GM12878 (cell line): Measurements from ENCODE around the gene RIPPLY3. TPM values are rescaled to one million over a fixed set of nuclear protein-coding genes. Genes with fewer than 3 reads are reported as not detected.

Experiments
- CEBPB ChIP-seq, 2 experiments: fragments of 150-350 bp in 1 of 2; IDR thresholded peaks; 2 replicates each; pipeline ENCODE4 v1.6.1; 2012 to 2014; ENCODE audit warnings: low read depth in 2 of 2, low read length in 2 of 2, borderline replicate concordance in 1 of 2, inconsistent platforms in 1 of 2
- EGR1 ChIP-seq, 2 experiments: IDR thresholded peaks; 1 replicate in 1 of 2; 2 replicates in 1 of 2; pipeline ENCODE4 v1.6.1; 2011 to 2012; ENCODE audit warnings: low read depth in 2 of 2, low read length in 2 of 2, borderline replicate concordance in 1 of 2, mild to moderate bottlenecking in 1 of 2, moderate library complexity in 1 of 2
- JUND ChIP-seq: IDR thresholded peaks from 2 replicates; pipeline ENCODE4 v1.6.1; 2012; ENCODE audit warnings: low read depth, mild to moderate bottlenecking, low read length, improper control_type of control experiment, moderate library complexity
- RBBP5 ChIP-seq: fragments of 200-600 bp; sonication (generic); conservative IDR thresholded peaks from 2 replicates; pipeline ENCODE4 v1.6.1; 2016
- polyA plus RNA-seq, 11 experiments: library from polyadenylated mRNA; depleted of rRNA in 4 of 11; unstranded in 6 of 11; stranded (reverse) in 5 of 11; fragments of >200 nt; fragmentation: Nextera tagmentation in 4 of 11; fragmentation: Illumina TruSeq in 1 of 11; extraction: Ambion mirVana in 4 of 11; extraction: Trizol in 1 of 11; gene quantifications; 1 replicate in 1 of 11; 2 replicates in 10 of 11; pipeline versions ENCODE4 v1.2.1 to v1.2.3, GENCODE V29; 2011 to 2016; ENCODE audit warnings: inconsistent platforms in 2 of 11, missing spikeins in 2 of 11, low read depth in 1 of 11
- total RNA-seq, 4 experiments: library from RNA; depleted of rRNA in 3 of 4; stranded (reverse); fragments of >200 nt in 3 of 4; fragmentation: Illumina TruSeq in 1 of 4; extraction: Trizol in 1 of 4; gene quantifications; 2 replicates each; pipeline versions ENCODE4 v1.2.1 to v1.2.3, GENCODE V29; 2013 to 2021
- TF ChIP-seq, protein P1 (sequence below): fragments of 450-650 bp; IDR thresholded peaks from 2 replicates; pipeline ENCODE4 v1.6.1; 2018; ENCODE audit warnings: mild to moderate bottlenecking, low read depth, moderate library complexity; ENCODE audit not compliant: partially characterized antibody
- TF ChIP-seq, protein P2 (sequence below): IDR thresholded peaks from 2 replicates; pipeline ENCODE4 v1.6.1; 2012; ENCODE audit warnings: mild to moderate bottlenecking, low read depth, low read length

The RIPPLY3 gene
- total and polyA plus RNA-seq, 10 of the 15 experiments (the other 5 are each of a cell fraction or from before 2014, with no cell fraction given), result not detected

DNA sequence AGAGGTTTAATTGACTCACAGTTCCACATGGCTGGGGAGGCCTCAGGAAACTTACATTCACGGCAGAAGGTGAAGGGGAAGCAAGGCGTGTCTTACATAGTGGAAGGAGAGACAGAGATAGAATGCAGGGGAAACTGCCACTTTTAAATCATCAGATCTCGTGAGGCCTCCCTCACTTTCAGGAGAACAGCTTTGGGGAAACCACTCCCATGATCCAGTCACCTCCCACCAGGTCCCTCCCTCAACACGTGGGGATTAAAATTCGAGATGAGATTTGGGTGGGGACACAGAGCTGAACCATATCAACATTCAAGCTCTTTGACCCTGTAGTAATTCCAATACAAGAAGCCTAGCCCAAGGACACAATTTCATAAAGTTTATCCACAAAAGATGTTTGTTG is 52.7 kb downstream of the RIPPLY3 start (continued):
- TF ChIP-seq, protein P1, sequence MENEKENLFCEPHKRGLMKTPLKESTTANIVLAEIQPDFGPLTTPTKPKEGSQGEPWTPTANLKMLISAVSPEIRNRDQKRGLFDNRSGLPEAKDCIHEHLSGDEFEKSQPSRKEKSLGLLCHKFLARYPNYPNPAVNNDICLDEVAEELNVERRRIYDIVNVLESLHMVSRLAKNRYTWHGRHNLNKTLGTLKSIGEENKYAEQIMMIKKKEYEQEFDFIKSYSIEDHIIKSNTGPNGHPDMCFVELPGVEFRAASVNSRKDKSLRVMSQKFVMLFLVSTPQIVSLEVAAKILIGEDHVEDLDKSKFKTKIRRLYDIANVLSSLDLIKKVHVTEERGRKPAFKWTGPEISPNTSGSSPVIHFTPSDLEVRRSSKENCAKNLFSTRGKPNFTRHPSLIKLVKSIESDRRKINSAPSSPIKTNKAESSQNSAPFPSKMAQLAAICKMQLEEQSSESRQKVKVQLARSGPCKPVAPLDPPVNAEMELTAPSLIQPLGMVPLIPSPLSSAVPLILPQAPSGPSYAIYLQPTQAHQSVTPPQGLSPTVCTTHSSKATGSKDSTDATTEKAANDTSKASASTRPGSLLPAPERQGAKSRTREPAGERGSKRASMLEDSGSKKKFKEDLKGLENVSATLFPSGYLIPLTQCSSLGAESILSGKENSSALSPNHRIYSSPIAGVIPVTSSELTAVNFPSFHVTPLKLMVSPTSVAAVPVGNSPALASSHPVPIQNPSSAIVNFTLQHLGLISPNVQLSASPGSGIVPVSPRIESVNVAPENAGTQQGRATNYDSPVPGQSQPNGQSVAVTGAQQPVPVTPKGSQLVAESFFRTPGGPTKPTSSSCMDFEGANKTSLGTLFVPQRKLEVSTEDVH, result no peak
- TF ChIP-seq EGR1 (IDR thresholded peaks at IDR 0.05; ENCODE audit: borderline replicate concordance in 1 of 2, low read depth in 2 of 2, low read length in 2 of 2), result no peak
- no peak for TF ChIP-seq CEBPB (IDR thresholded peaks at IDR 0.05; ENCODE audit: borderline replicate concordance in 1 of 2, low read depth in 2 of 2, low read length in 2 of 2)
- no peak for TF ChIP-seq JUND
- TF ChIP-seq RBBP5, result no peak
- TF ChIP-seq, protein P2, sequence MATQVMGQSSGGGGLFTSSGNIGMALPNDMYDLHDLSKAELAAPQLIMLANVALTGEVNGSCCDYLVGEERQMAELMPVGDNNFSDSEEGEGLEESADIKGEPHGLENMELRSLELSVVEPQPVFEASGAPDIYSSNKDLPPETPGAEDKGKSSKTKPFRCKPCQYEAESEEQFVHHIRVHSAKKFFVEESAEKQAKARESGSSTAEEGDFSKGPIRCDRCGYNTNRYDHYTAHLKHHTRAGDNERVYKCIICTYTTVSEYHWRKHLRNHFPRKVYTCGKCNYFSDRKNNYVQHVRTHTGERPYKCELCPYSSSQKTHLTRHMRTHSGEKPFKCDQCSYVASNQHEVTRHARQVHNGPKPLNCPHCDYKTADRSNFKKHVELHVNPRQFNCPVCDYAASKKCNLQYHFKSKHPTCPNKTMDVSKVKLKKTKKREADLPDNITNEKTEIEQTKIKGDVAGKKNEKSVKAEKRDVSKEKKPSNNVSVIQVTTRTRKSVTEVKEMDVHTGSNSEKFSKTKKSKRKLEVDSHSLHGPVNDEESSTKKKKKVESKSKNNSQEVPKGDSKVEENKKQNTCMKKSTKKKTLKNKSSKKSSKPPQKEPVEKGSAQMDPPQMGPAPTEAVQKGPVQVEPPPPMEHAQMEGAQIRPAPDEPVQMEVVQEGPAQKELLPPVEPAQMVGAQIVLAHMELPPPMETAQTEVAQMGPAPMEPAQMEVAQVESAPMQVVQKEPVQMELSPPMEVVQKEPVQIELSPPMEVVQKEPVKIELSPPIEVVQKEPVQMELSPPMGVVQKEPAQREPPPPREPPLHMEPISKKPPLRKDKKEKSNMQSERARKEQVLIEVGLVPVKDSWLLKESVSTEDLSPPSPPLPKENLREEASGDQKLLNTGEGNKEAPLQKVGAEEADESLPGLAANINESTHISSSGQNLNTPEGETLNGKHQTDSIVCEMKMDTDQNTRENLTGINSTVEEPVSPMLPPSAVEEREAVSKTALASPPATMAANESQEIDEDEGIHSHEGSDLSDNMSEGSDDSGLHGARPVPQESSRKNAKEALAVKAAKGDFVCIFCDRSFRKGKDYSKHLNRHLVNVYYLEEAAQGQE, result no peak
